Cardiac muscle cell (in vitro differentiated cells and primary cell): ENCODE measurements around the gene MRPL44. TPM values are rescaled to one million over a fixed set of nuclear protein-coding genes. Genes with fewer than 3 reads are reported as not detected.

Experiments
- DNase-seq, 2 donors: peaks; one replicate each; pipeline versions ENCODE4 v3.0.0 to v3.0.0-alpha.2; 2010 to 2017; ENCODE audit warnings: low read depth in 1 of 2, low spot score in 1 of 2
- H3K27ac ChIP-seq: fragments of 200-600 bp; sonication (generic); 2 replicates; pipeline ENCODE4 v1.5.1; 2016
- H3K27me3 ChIP-seq: fragments of 200-600 bp; sonication (generic); 2 replicates; pipeline ENCODE4 v1.6.0; 2016; ENCODE audit warnings: control low read depth
- H3K36me3 ChIP-seq: fragments of 200-600 bp; sonication (generic); 2 replicates; pipeline ENCODE4 v1.5.1; 2016; ENCODE audit warnings: control low read depth
- H3K4me1 ChIP-seq: fragments of 200-600 bp; sonication (generic); 2 replicates; pipeline ENCODE4 v1.8.1; 2017; ENCODE audit warnings: low read depth, mild to moderate bottlenecking, mixed run types
- H3K4me3 ChIP-seq: fragments of 200-600 bp; sonication (generic); 2 replicates; pipeline ENCODE4 v1.5.1; 2016; ENCODE audit warnings: mild to moderate bottlenecking
- H3K9me3 ChIP-seq: fragments of 200-600 bp; sonication (generic); 2 replicates; pipeline ENCODE4 v1.5.1; 2017; ENCODE audit warnings: low read depth, mild to moderate bottlenecking, control low read depth
- CTCF ChIP-seq: IDR thresholded peaks from 2 replicates; pipeline ENCODE4 v1.5.1; 2012; ENCODE audit warnings: low read depth, mild to moderate bottlenecking, low read length
- polyA plus RNA-seq: library from polyadenylated mRNA; unstranded; fragments of >200 nt; fragmentation: Nextera tagmentation; extraction: Ambion mirVana; gene quantifications from 2 replicates; pipeline ENCODE4 v1.2.1, GENCODE V29; 2016
- total RNA-seq: library from RNA; depleted of rRNA; stranded (reverse); fragments of >200 nt; gene quantifications from 2 replicates; pipeline ENCODE4 v1.2.3, GENCODE V29; 2016

The MRPL44 gene
- total and polyA plus RNA-seq, 2 experiments from 2014 or later: 31.5 to 35.3 TPM

GRCh38 chr2:224004105-224004695 is 46.9 kb downstream of the MRPL44 start:
- H3K4me1 ChIP-seq: no peaks in the 10 kb centered on the region
- no peaks in the 10 kb centered on the region for H3K36me3 ChIP-seq
- H3K9me3 ChIP-seq: no peaks in the 10 kb centered on the region
- no peaks in the 10 kb centered on the region for H3K27me3 ChIP-seq
- TF ChIP-seq CTCF: no peak
- H3K4me3 ChIP-seq: no peak overlapping the region
- H3K27ac ChIP-seq: no peak overlapping the region
- peak in 1 of 2 donors; percentile 23 for DNase-seq

- DNase-seq: peak; percentile 25 to 61
- no peak for TF ChIP-seq CTCF
- H3K27ac ChIP-seq: no peak overlapping the region
- H3K4me1 ChIP-seq: no peaks in the 10 kb centered on the region
- H3K27me3 ChIP-seq: no peaks in the 10 kb centered on the region
- H3K36me3 ChIP-seq: no peaks in the 10 kb centered on the region
- no peak overlapping the region for H3K4me3 ChIP-seq
- H3K9me3 ChIP-seq: no peaks in the 10 kb centered on the region
Observed at GRCh38 chr2:224008702-224009261, 51.5 kb downstream of the MRPL44 start.

- peak in 1 of 2 donors; percentile 43 for DNase-seq
- TF ChIP-seq CTCF: no peak
- no peaks in the 10 kb centered on the region for H3K27me3 ChIP-seq
- no peak overlapping the region for H3K4me3 ChIP-seq
- no peaks in the 10 kb centered on the region for H3K4me1 ChIP-seq
- H3K36me3 ChIP-seq: no peaks in the 10 kb centered on the region
- H3K9me3 ChIP-seq: no peaks in the 10 kb centered on the region
- H3K27ac ChIP-seq: no peak overlapping the region
Observed at GRCh38 chr2:224009605-224010315, 52.5 kb downstream of the MRPL44 start.

GRCh38 chr2:224011837-224012236 is 54.6 kb downstream of the MRPL44 start:
- TF ChIP-seq CTCF: no peak
- no peak for DNase-seq
- H3K9me3 ChIP-seq: no peaks in the 10 kb centered on the region
- H3K4me3 ChIP-seq: no peak overlapping the region
- H3K27me3 ChIP-seq: no peaks in the 10 kb centered on the region
- H3K27ac ChIP-seq: no peak overlapping the region
- no peaks in the 10 kb centered on the region for H3K4me1 ChIP-seq
- no peaks in the 10 kb centered on the region for H3K36me3 ChIP-seq

- no peaks in the 10 kb centered on the region for H3K9me3 ChIP-seq
Observed at GRCh38 chr2:224014336-224014735, 57.1 kb downstream of the MRPL44 start.

More at GRCh38 chr2:224014336-224014735, 57.1 kb downstream of the MRPL44 start:
- Histone ChIP-seq H3K4me1 (no peaks in the 10 kb centered on the region), H3K27me3 (no peaks in the 10 kb centered on the region), H3K4me3 (no peak overlapping the region), H3K27ac (no peak overlapping the region), H3K36me3 (no peaks in the 10 kb centered on the region)
- TF ChIP-seq CTCF: no peak
- DNase-seq: no peak
